Mesendoderm (in vitro differentiated cells): ENCODE data around the gene PPID.
"Not testable (repeated sequence)": the region's sequence is repeated elsewhere in the genome, so short reads cannot be mapped to it uniquely, and the experiment has no call there.

Source experiments
- DNase-seq: peaks from one replicate; pipeline ENCODE4 v3.0.0; 2013
- H2AK5ac ChIP-seq: 2 replicates; pipeline ENCODE4 v1.6.1; 2013; ENCODE audit warnings: low read length, inconsistent platforms
- H2BK120ac ChIP-seq: 2 replicates; pipeline ENCODE4 v1.6.1; 2013; ENCODE audit warnings: low read depth, mild to moderate bottlenecking, low read length, moderate library complexity, mixed read lengths
- H2BK15ac ChIP-seq: replicated peaks from 2 replicates; pipeline ENCODE4 v1.6.1; 2013; ENCODE audit warnings: low read depth, mild to moderate bottlenecking, moderate library complexity
- H2BK5ac ChIP-seq: 2 replicates; pipeline ENCODE4 v1.6.1; 2013; ENCODE audit warnings: low read length, inconsistent platforms
- H3K18ac ChIP-seq: 2 replicates; pipeline ENCODE4 v1.6.1; 2013; ENCODE audit warnings: mild to moderate bottlenecking, low read length, mixed read lengths
- H3K23ac ChIP-seq: one replicate; pipeline ENCODE4 v1.6.1; 2013; ENCODE audit warnings: low read length
- H3K27ac ChIP-seq: 2 replicates; pipeline ENCODE4 v1.5.1; 2013; ENCODE audit warnings: low read depth, mild to moderate bottlenecking, inconsistent platforms, low read length, moderate library complexity
- H3K27me3 ChIP-seq: 2 replicates; pipeline ENCODE4 v1.6.1; 2013; ENCODE audit warnings: low read length, control low read depth, mild to moderate bottlenecking, inconsistent platforms; ENCODE audit not compliant: insufficient read depth, poor library complexity
- H3K36me3 ChIP-seq: 2 replicates; pipeline ENCODE4 v1.6.1; 2013; ENCODE audit warnings: low read length, inconsistent platforms; ENCODE audit not compliant: control insufficient read depth, insufficient read depth
- H3K4ac ChIP-seq: one replicate; pipeline ENCODE4 v1.6.1; 2013; ENCODE audit warnings: low read depth, mild to moderate bottlenecking, low read length, moderate library complexity
- H3K4me1 ChIP-seq: 2 replicates; pipeline ENCODE4 v1.6.1; 2013; ENCODE audit warnings: low read depth, low read length, inconsistent platforms; ENCODE audit not compliant: control insufficient read depth
- H3K4me2 ChIP-seq: 2 replicates; pipeline ENCODE4 v1.6.1; 2013; ENCODE audit warnings: low read length
- H3K4me3 ChIP-seq: 2 replicates; pipeline ENCODE4 v1.5.1; 2013; ENCODE audit warnings: mild to moderate bottlenecking, low read length
- H3K56ac ChIP-seq: one replicate; pipeline ENCODE4 v1.6.1; 2013; ENCODE audit warnings: low read length
- H3K79me1 ChIP-seq: 2 replicates; pipeline ENCODE4 v1.6.1; 2013; ENCODE audit warnings: low read length, inconsistent platforms
- H3K79me2 ChIP-seq: 2 replicates; pipeline ENCODE4 v1.6.1; 2013; ENCODE audit warnings: mild to moderate bottlenecking, low read length; ENCODE audit not compliant: control insufficient read depth, insufficient read depth
- H3K9ac ChIP-seq: 2 replicates; pipeline ENCODE4 v1.6.1; 2013; ENCODE audit warnings: low read length, inconsistent platforms
- H4K5ac ChIP-seq: one replicate; pipeline ENCODE4 v1.6.1; 2013; ENCODE audit warnings: low read length
- H4K8ac ChIP-seq: one replicate; pipeline ENCODE4 v1.6.1; 2013; ENCODE audit warnings: low read depth, mild to moderate bottlenecking, control low read depth, low read length, moderate library complexity
- WGBS: extraction: QIAGEN DNeasy Blood & Tissue Kit; methylation state at CpG from one replicate; pipeline ENCODE4 v1.1.7; 2013; ENCODE audit warnings: low lambda C conversion rate, missing lambda C conversion rate; ENCODE audit not compliant: insufficient coverage; ENCODE audit errors: extremely low coverage; 5-methylcytosine and 5-hydroxymethylcytosine counted together

Gene PPID

DNA sequence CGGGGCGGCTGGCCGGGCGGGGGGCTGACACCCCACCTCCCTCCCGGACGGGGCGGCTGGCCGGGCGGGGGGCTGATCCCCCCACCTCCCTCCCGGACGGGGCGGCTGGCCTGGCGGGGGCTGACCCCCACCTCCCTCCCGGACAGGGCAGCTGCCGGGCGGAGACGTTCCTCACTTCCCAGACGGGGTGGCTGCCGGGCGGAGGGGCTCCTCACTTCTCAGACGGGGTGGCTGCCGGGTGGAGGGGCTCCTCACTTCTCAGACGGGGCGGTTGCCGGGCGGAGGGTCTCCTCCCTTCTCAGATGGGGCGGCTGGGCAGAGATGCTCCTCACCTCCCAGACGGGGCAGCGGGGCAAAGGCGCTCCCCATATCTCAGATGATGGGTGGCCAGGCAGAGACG lies 23.3 kb upstream of the PPID start:
- not testable (repeated sequence) for H3K23ac ChIP-seq, H4K5ac ChIP-seq, H3K27me3 ChIP-seq, H2AK5ac ChIP-seq, H4K8ac ChIP-seq, H3K18ac ChIP-seq, H2BK5ac ChIP-seq, H2BK120ac ChIP-seq, H3K9ac ChIP-seq, H3K56ac ChIP-seq, H3K4me2 ChIP-seq, H3K4me3 ChIP-seq, H3K4ac ChIP-seq, H3K36me3 ChIP-seq, H3K79me2 ChIP-seq, H3K27ac ChIP-seq, H2BK15ac ChIP-seq, DNase-seq, H3K4me1 ChIP-seq, H3K79me1 ChIP-seq
- WGBS: no CpG with 5 or more reads among the region's 31 CpGs

DNA sequence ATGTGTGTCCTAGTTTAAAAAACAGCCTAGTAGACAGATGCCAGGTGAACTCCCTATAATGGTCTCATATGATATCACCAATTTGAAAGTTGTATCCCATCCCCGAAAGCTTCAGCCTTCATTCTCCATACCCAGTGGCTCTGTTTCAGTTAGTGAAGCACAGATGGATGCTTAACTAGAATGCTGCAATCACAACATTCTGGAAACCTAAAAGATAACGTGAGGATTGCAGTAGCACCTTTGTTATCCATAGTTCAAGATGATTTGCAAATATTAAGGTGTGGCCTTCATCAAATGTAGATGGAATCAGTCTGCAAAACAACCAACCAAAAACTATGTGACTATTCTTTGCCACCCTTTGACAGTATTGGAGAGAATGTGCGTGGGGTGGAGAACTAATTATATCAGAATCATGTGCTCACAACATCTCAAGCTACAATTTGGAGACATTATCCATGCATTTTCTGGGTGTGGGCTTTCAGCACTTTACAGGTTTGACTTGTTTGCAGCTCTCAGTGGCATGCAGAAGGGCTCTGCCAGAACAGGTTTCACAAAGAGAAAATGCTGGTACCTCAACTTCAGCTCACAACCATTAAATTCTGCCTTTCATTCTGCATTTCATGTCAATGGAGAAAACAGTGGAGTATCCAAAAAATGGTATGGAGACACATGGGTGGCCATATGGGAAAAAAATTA lies 18.3 kb upstream of the PPID start:
- Histone ChIP-seq H3K9ac (no peak overlapping the region), H4K8ac (no peak overlapping the region), H3K79me1 (no peaks in the 10 kb centered on the region), H3K4me3 (no peak overlapping the region), H3K4me1 (no peaks in the 10 kb centered on the region), H3K27ac (no peak overlapping the region), H3K79me2 (no peaks in the 10 kb centered on the region), H2BK5ac (no peak overlapping the region), H2BK15ac (no peak overlapping the region), H3K4ac (no peak overlapping the region), H3K23ac (no peak overlapping the region), H3K56ac (no peak overlapping the region), H2AK5ac (no peak overlapping the region), H2BK120ac (no peak overlapping the region), H3K36me3 (no peaks in the 10 kb centered on the region), H4K5ac (no peak overlapping the region), H3K18ac (no peak overlapping the region), H3K27me3 (no peaks in the 10 kb centered on the region), H3K4me2 (no peak overlapping the region)
- DNase-seq: no peak
- WGBS: no CpG with 5 or more reads among the region's 3 CpGs

DNA sequence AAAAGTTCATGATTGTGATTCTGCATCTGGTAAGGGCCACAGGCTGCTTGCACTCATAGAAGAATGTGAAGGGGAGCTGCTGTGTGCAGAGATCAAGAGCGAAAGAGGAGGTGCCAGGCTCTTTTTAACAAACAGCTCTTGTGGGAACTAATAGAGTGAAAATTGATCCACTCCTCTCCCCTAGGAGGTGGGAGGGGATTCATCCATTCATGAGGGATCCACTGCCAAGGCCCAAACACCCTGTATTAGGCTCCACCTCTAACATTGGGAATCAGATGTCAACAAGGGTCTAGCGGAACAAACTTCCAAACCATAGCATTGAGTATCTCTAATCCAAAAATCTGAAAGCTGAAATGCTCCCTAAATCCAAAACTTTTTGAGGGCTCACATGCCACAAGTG lies 16.4 kb upstream of the PPID start:
- Histone ChIP-seq H2BK15ac (no peak overlapping the region), H3K9ac (no peak overlapping the region), H3K18ac (no peak overlapping the region), H2BK120ac (no peak overlapping the region), H3K79me2 (no peaks in the 10 kb centered on the region), H3K27me3 (no peaks in the 10 kb centered on the region), H3K36me3 (no peaks in the 10 kb centered on the region), H3K4ac (no peak overlapping the region), H3K27ac (no peak overlapping the region), H3K4me1 (no peaks in the 10 kb centered on the region), H3K4me3 (no peak overlapping the region), H2AK5ac (no peak overlapping the region), H3K56ac (no peak overlapping the region), H3K4me2 (no peak overlapping the region), H3K23ac (no peak overlapping the region), H4K5ac (no peak overlapping the region), H2BK5ac (no peak overlapping the region), H3K79me1 (no peaks in the 10 kb centered on the region), H4K8ac (no peak overlapping the region)
- no peak for DNase-seq
- WGBS: no CpG with 5 or more reads among the region's 2 CpGs

DNA sequence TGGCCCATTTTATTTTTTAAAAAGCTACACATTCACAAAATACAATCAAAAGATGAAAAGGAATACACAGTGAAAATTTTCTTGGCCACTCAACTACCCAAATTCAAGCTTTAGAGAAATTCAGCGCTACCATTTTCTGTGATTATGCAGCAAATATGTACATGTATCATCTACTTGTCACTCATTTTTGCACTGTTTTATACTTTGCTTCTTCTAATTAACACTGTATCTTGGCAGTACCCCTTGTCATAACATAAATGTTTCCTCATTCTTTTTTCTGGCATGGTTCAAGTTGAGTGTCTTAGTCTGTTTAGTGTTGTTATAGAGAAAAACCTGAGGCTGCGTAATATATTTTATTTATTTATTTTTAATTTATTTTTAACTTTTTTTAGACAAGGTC lies 15.7 kb upstream of the PPID start:
- Histone ChIP-seq H3K9ac (no peak overlapping the region), H3K27ac (no peak overlapping the region), H2BK5ac (no peak overlapping the region), H3K4me1 (no peaks in the 10 kb centered on the region), H3K18ac (no peak overlapping the region), H2BK120ac (no peak overlapping the region), H3K79me2 (no peaks in the 10 kb centered on the region), H3K4ac (no peak overlapping the region), H3K56ac (no peak overlapping the region), H3K79me1 (no peaks in the 10 kb centered on the region), H3K4me2 (no peak overlapping the region), H2AK5ac (no peak overlapping the region), H2BK15ac (no peak overlapping the region), H3K4me3 (no peak overlapping the region), H4K8ac (no peak overlapping the region), H3K27me3 (no peaks in the 10 kb centered on the region), H4K5ac (no peak overlapping the region), H3K36me3 (no peaks in the 10 kb centered on the region), H3K23ac (no peak overlapping the region)
- WGBS: no CpG with 5 or more reads among the region's 2 CpGs
- DNase-seq: no peak

DNA sequence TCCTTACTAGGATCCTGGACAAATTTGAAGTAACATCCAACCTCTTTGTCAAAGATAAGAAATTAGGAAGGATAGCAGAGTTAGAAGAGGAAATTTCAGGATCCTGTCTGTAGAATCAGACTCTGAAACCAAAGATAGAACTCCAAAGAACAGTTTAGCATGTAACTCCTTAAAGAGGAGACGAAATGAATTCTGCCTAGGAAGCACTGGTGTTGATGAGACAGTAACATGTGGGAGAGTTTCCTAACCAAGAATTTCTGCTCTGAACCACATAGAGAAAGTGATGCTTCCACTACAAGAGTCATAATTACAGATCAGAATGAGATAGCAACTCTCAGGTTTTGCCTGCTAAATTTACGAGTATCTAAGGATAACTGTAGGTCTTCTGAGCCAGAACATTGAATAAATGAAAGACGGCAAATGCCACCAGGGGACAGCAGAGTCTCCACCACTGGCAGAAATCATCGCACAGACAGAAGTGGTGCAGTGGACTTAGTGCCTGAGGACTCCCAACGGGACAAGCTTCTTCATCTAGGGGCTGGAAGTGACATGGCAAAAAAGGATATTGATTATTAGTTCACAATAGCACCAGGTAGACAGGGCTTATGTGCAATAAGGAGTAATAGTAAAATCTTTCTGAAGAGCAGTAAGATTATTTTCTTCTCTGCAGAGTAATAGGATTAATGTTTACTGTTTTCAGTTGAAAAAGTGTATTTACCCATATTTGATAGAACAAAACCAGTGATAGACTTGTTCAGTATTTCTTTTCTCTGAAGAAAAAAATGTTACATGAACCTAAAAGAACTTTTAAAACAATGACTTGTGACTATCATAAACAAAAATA lies 6.7 kb upstream of the PPID start:
- no peak overlapping the region for H3K9ac ChIP-seq
- no peak overlapping the region for H2BK120ac ChIP-seq
- no peak overlapping the region for H3K4me3 ChIP-seq

More for the DNA sequence above, 6.7 kb upstream of the PPID start:
- H3K18ac ChIP-seq: no peak overlapping the region
- H3K79me1 ChIP-seq: no peaks in the 10 kb centered on the region
- no peaks in the 10 kb centered on the region for H3K27me3 ChIP-seq
- no peaks in the 10 kb centered on the region for H3K4me1 ChIP-seq
- WGBS: no CpG with 5 or more reads among the region's 5 CpGs
- H3K56ac ChIP-seq: no peak overlapping the region
- no peak overlapping the region for H3K23ac ChIP-seq
- DNase-seq: peak; percentile 68
- no peak overlapping the region for H2BK5ac ChIP-seq
- H3K4ac ChIP-seq: no peak overlapping the region
- no peak overlapping the region for H3K4me2 ChIP-seq
- H3K36me3 ChIP-seq: no peaks in the 10 kb centered on the region
- no peak overlapping the region for H2BK15ac ChIP-seq
- no peaks in the 10 kb centered on the region for H3K79me2 ChIP-seq
- H4K8ac ChIP-seq: no peak overlapping the region
- H2AK5ac ChIP-seq: no peak overlapping the region
- H3K27ac ChIP-seq: no peak overlapping the region
- no peak overlapping the region for H4K5ac ChIP-seq
